HG03139 (cell line): ENCODE data around the gene TTC19.
"Not testable (repeated sequence)": the region's sequence is repeated elsewhere in the genome, so short reads cannot be mapped to it uniquely, and the experiment has no call there.

ENCODE experiments used
- ATAC-seq: cut with Tn5 transposase; IDR thresholded peaks from one replicate; pipeline ENCODE4 v1.9.1; 2021; ENCODE audit not compliant: unreplicated experiment

Gene TTC19

DNA sequence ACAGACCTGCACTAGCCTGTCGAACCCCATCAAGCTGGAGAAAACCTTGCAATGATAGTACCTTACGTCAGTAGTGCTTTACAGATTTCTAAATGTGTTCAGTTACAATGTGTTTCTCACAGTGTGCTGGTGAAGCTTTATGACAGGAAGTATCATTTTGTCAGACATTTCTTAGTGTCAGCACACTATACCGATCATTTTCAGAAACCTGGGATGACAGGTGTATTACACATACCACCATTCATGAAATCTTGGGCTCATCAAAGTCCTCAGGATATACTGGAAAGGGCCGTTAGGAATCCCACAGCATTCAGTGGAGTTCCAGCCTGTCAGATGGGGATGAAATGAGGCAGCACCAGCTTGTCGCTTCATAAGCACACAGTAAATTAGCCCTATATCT is 27.3 kb downstream of the TTC19 start:
- ATAC-seq, result no peak

GRCh38 chr17:16027708-16028584 is 28.3 kb downstream of the TTC19 start:
- ATAC-seq, result no peak

GRCh38 chr17:16033729-16034349 is 34.2 kb downstream of the TTC19 start:
- ATAC-seq, result no peak

GRCh38 chr17:16036261-16036660 is 36.6 kb downstream of the TTC19 start:
- ATAC-seq, result no peak

DNA sequence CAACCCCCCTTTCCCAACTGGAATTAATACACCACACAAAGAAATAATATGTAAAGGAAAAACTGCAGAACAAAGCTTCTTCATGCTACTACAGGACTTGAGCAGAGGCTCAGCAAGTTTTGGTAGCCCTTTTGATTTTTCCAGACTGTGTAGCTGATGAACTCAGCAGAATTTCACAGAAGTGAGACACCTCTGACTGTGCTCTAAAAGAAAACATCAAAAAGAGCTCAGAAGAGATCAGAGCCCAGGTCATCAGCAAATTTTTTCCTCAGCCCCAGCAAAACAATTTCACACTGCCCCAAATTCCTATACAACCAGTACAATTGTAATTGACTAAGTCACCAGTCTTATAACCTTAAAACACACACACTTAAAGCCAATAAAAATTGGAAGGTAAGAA is 38.0 kb downstream of the TTC19 start:
- no peak for ATAC-seq

- ATAC-seq, result no peak
Measured at GRCh38 chr17:16040710-16041251, 41.2 kb downstream of the TTC19 start.

GRCh38 chr17:16044487-16044886 is 44.9 kb downstream of the TTC19 start:
- ATAC-seq, result no peak

DNA sequence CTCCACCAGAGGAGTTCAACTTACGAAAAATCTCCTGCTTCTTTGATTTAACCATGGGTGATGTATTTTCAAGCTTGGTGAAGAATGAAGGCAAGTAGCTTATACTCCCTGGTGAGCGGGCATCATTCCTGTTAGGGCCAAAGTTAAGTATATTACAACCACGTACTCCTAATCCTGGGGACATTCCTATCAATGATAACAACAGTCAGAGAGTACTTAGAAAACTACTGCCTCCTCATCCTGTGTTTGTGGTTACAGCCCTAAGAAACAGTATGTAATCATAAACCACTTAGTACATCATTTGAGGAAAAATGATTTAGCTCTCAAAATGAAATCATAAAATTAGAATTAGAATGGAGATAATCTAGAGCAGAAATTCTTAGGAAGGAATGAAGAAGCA is 47.3 kb downstream of the TTC19 start:
- ATAC-seq, result no peak

DNA sequence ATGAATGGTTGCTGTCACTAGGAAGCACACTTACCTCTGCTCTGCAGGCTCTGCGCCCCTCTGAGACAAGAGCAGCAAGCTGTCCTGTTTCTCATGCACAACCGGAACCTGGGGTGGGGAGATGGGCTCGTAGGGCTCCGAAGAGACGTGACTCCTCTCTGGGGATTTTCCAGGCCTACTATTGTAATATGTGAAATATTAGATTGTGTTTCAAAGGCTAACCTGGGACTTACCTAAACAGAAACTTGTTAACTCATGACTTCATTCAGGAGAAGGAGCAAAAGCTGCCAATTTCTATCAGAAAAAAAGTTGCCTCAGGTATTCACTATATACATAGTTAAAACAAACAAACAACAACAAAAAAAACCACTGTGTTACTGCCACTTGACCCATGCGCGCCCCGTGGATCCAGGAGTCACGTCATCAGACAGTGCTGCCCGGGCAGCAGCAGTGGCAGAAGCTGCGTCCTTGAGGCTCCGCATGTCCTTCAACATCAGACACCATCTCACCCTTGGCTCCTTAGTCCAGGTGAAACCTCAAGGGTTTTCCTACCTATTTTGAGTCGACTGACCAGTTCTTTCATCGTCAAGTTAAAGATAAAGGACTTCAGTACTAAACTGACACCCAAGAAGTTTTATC is 49.3 kb downstream of the TTC19 start:
- ATAC-seq, result no peak

- no peak for ATAC-seq
Measured at GRCh38 chr17:16050844-16051243, 51.2 kb downstream of the TTC19 start.

DNA sequence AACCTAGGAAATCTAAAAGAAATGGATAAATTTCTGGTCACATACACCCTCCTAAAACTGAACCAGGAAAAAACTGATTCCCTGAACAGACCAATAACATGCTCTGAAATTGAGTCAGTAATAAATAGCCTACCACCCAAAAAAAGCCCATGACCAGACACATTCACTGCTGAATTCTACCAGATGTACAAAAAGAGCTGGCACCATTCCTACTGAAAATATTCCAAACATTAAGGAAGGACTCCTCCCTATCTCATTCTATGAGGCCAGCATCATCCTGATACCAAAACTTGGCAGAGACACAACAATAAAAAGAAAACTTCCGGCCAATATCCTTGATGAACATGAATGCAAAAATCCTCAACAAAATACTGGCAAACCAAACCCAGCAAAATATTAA is 52.9 kb downstream of the TTC19 start:
- no peak for ATAC-seq

GRCh38 chr17:16055139-16055538 is 55.5 kb downstream of the TTC19 start:
- not testable (repeated sequence) for ATAC-seq

DNA sequence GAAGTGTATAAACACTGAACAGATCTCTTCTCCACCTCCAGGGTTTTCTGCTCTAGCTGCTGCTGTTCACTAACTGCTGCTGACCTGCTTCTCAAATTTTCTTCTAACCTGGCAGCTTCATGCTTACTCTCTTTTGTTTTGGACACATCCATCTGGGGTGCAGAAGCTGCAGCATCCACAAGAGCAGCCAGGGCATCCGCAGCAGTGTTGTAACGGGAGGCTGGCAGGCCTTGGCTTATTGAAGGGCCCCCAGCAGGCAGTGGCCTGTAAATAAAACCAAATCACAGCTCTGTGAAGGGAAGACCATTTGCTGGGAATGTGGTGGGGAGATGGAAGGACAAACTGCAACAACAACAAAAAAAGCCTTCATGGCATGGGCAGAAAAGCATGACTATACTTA is 62.0 kb downstream of the TTC19 start:
- ATAC-seq, result no peak

DNA sequence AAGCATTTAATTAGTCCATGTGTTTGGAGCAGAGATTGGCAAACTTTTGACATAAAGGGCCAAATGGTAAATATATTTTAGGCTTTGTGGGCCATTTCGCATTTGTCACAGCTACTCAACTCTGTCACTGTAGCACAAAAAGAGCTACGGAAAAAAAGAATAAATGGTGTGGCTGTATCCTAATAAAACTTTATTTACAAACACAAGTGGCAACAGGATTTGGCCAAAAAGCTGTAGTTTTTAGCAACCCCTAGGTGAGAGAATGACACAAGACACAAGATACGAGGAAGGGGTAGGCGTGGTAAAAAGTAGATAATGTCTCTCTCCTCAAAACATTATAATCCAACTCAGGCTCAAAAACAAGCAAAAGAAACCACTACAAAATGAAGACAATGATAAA is 66.5 kb downstream of the TTC19 start:
- ATAC-seq, result no peak

DNA sequence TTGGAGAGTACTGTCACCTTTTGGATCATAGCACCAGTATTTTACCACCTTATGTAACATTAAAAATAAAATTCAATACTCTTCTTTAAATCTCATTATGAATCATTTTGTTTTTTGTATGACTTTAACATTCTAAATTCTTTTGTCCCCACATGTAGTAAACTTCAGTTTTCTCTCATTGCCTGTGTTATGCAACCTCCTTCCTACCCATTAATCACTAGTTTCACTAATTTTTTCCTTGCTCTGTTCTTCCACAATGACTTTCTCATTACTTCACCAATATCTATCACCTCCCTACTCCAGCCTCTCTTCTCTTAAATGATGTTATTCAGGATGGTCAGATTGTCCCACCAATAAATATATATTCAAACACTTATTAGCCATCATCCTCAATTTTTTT is 68.7 kb downstream of the TTC19 start:
- ATAC-seq, result no peak

GRCh38 chr17:16072031-16072430 is 72.4 kb downstream of the TTC19 start:
- no peak for ATAC-seq

DNA sequence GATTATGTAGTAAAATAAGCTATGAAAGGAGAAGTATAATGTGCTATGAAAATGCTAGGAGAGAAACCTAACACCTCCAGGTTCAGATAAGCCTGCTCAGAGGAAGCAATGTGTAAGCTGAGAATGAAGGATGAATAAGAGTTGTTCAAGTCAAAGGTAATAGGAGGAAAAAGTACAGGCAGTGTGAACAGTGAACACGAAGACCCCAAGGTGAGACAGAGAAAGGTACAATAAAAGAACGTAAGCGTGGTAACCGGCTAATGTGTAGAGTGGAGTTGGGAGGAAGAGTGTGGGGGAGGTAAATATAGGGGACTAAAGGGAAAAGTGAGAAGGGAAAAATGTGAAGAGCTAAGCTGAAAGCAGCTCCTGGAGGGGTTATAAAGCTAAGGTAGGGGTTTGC is 74.2 kb downstream of the TTC19 start:
- ATAC-seq, result no peak

GRCh38 chr17:16074423-16074822 is 74.8 kb downstream of the TTC19 start:
- ATAC-seq, result no peak

GRCh38 chr17:16075949-16076348 is 76.3 kb downstream of the TTC19 start:
- ATAC-seq, result no peak
